VCaP (cell line): ENCODE results near the gene OR11G2.
"Not testable (repeated sequence)": the region's sequence is repeated elsewhere in the genome, so short reads cannot be mapped to it uniquely, and the experiment has no call there.

Experiments used
- H3K27ac ChIP-seq: fragments of 450-650 bp; 2 replicates; pipeline ENCODE4 v1.5.1; 2017
- TF ChIP-seq, protein P1 (sequence below): fragments of 450-650 bp; conservative IDR thresholded peaks from 2 replicates; pipeline ENCODE4 v1.5.1; 2017; ENCODE audit warnings: mild to moderate bottlenecking, moderate library complexity

The OR11G2 gene

DNA sequence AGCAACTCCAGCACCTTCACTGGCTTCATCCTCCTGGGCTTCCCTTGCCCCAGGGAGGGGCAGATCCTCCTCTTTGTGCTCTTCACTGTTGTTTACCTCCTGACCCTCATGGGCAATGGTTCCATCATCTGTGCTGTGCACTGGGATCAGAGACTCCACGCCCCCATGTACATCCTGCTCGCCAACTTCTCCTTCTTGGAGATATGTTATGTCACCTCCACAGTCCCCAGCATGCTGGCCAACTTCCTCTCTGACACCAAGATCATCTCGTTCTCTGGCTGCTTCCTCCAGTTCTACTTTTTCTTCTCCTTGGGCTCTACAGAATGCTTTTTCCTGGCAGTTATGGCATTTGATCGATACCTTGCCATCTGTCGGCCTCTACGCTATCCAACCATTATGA, 6.8 kb downstream of the OR11G2 start:
- H3K27ac ChIP-seq: no peak overlapping the region
- TF ChIP-seq, protein P1, sequence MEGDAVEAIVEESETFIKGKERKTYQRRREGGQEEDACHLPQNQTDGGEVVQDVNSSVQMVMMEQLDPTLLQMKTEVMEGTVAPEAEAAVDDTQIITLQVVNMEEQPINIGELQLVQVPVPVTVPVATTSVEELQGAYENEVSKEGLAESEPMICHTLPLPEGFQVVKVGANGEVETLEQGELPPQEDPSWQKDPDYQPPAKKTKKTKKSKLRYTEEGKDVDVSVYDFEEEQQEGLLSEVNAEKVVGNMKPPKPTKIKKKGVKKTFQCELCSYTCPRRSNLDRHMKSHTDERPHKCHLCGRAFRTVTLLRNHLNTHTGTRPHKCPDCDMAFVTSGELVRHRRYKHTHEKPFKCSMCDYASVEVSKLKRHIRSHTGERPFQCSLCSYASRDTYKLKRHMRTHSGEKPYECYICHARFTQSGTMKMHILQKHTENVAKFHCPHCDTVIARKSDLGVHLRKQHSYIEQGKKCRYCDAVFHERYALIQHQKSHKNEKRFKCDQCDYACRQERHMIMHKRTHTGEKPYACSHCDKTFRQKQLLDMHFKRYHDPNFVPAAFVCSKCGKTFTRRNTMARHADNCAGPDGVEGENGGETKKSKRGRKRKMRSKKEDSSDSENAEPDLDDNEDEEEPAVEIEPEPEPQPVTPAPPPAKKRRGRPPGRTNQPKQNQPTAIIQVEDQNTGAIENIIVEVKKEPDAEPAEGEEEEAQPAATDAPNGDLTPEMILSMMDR: no peak

DNA sequence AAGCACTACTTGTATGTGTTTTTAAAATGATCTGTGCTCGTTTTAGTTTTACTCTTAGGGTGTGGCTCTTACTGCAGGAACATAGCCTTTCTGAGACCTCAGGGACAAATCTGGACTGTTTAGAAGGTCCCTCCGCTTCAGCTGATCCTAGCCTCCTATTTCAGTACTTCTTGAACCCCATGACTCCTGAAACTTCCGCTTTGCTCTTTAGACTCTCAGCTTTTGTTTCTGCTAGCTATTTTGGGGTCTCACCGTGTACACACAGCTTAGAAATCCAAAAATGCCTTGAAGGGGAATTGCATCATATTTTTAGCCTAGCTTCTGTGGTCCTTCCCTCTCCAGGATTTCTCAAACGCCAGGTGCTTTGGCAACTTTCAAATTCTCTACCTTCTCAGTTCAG, 8.3 kb downstream of the OR11G2 start:
- TF ChIP-seq, protein P1: no peak

DNA sequence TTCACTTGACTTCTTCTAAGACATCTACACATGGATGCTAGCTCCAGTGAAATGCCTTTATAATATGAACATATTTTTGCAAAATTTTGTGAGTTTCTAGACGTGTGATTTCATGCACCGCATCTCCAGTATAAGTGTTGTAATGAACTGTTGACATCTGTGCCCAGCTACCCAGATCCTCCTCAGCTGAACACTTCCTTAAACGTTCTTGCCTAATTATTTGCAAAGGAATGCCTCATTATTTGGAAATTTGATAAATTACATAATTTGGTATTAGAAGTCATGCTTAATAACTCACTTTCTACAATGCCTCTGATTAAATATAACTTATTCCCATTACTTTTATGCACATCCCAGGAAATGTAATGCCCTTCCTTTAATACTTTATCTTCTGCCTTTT, 14.0 kb downstream of the OR11G2 start:
- H3K27ac ChIP-seq: no peak overlapping the region
- TF ChIP-seq, protein P1: no peak

More for the DNA sequence above, 8.3 kb downstream of the OR11G2 start:
- no peak overlapping the region for H3K27ac ChIP-seq

DNA sequence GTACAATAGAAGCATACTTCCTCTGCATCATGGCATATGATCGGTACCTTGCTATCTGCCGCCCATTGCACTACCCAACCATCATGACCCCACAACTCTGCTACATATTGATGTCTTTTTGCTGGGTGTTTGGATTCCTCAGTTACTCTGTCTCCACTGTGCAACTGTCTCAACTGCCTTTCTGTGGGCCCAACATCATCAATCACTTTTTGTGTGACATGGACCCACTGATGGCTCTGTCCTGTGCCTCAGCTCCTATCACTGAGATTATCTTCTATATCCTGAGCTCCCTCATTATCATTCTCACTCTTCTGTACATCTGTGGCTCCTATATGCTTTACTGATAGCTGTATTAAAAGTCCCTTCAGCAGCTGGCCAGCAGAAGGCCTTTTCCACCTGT, 18.9 kb downstream of the OR11G2 start:
- H3K27ac ChIP-seq: no peak overlapping the region
- TF ChIP-seq, protein P1: no peak

DNA sequence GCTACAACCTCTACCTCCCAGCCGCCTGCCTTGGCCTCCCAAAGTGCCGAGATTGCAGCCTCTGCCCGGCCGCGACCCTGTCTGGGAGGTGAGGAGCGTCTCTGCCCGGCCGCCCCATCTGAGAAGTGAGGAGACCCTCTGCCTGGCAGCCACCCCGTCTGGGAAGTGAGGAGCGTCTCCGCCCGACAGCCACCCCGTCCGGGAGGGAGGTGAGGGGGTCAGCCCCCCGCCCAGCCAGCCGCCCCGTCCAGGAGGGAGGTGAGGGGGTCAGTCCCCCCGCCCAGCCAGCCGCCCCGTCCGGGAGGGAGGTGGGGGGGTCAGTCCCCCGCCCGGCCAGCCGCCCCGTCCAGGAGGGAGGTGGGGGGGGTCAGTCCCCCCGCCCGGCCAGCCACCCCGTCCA, 21.7 kb downstream of the OR11G2 start:
- H3K27ac ChIP-seq: not testable (repeated sequence)

DNA sequence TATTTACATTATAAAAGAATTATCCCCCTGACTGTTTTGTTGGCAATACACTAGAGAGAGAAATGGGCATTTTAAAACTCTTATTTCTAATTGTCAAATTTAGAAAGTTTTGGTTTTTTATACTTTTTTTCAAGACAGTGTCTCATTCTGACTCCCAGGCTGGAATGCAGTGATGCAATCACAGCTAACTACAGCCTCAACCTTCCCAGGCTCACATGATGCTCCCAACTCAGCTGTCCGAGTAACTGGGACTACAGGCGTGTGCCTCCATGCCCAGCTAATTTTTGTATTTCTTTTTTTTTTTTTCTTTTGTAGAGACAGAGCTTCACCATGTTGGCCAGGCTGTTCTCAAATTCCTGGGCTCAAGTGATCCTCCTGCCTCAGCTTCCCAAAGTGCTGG, 24.5 kb downstream of the OR11G2 start:
- TF ChIP-seq, protein P1: no peak
- no peak overlapping the region for H3K27ac ChIP-seq

DNA sequence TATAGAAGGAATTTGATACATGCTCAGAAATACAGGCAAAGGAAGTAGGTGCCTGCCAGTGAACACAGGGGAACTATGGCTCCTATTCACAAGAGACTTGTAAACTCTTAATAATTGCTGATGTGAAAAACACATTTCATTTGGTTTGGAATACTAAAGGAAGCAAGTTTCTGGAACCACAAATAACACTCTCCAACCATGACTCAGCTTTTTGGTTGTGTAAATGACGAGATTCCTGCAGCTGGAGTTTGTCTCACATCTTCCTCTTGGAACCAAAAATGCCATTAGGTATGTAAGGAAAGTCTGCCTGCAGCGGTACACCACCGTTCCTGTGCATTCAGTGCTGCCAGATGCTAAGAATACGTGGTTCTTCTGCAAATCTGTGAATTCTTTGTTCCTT, 28.3 kb downstream of the OR11G2 start:
- TF ChIP-seq, protein P1: no peak
- no peak overlapping the region for H3K27ac ChIP-seq

DNA sequence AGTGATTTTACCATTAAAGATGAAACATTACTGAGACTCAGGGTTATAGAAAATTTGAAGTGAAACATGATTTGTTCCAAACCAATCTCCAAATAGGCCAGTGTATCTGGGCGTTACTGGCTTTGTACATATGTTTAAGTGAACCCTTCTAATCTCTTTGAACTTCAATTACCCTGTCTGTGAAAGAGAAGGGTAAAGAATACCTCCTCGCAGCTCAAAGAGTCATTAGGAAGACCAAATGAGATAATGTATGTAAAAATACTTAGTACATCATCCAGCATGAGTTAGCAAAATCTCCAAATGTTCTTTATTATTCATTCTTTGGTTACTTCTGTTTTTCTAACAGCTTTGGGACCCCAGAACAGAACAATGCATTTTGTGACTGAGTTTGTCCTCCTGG, 32.7 kb downstream of the OR11G2 start, which contains the start of gene OR11H6:
Gene OR11H6, plus strand, starts transcription at position 301 of the 400 bp plus-strand sequence. Its CDS starts 0 bp downstream, at position 301.
- TF ChIP-seq, protein P1: no peak
- H3K27ac ChIP-seq: no peak within 1 kb of the TSS
